ENCODE measurements around the gene VAT1L.

VAT1L gene

DNA sequence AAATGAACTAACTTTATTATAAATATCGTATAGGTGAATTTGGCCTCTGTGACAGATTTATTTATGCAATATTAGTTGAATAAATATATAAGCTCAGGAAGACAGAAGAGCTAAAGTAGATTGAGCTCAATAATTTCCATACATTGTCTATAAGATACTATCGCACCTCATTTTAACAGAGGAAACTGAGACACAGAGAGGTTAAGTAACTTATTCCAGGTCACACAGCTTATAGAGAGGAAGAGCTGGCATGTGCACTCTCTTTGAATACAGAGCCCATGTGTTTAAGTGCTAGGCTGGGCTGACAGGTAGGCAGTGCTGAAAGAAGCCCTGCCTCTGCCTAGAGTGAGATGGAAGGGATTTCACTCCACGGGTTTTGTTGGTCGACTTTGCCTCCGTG is 48.4 kb downstream of the VAT1L start:
- no peak for DNase-seq

- DNase-seq = no peak
Measured at GRCh38 chr16:77838597-77839255, 50.4 kb downstream of the VAT1L start.

DNA sequence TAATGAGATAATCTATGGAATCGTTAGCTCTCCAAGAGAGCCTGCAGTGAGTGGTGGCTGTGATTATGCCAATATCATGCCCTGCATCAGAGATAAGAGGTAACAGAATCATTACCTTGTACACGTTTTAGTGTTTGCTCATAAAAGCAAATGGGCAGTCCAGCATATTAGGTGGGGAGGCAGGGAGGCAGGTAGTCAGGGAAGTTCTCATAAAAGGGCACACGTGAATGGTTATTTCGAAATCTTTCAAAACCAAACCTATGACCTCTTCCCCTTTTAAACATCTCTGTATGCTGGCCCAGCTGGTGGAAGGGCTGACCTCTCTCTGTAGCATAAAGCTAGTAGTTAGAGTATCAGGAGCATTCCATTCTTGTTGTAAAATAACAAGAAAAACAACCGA is 51.7 kb downstream of the VAT1L start:
- no peak for DNase-seq

DNA sequence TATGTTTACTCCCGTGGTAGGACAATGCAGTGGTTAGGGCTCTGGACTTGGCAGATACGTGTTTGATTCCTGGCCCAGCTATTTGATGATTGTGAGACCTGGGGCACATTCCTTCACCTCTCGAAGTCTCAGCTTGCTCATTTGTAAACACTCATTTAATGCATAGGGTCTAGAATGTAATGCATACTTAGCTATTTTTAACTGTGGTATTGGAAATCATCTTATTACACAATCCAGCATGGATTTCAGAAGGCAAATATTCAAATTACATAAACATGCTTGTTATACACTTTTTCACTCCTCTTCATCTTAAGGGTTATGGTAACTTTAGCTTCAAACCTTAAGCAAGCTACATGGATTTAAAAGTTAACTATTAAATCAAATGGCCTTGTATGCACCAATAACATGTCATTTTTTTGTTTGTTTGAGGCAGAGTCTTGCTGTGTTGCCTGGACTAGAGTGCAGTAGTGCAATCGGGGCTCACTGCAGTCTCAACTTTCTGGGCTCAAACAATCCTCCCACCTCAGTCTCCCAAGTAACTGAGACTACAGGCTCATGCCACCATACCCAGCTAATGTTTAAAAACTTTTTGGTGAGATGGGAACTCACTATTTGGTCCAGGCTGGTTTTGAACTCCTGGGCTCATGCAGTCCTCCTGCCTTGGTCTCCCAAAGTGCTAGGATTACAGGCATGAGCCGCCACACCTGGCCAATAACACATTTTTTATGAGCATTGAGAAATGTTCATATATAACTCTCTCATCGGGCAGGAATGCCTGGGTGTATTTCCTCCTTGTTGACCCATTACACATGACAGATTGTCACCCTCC is 52.5 kb downstream of the VAT1L start:
- no peak for DNase-seq

- DNase-seq = no peak
Measured at GRCh38 chr16:77841502-77841763, 53.1 kb downstream of the VAT1L start.

DNA sequence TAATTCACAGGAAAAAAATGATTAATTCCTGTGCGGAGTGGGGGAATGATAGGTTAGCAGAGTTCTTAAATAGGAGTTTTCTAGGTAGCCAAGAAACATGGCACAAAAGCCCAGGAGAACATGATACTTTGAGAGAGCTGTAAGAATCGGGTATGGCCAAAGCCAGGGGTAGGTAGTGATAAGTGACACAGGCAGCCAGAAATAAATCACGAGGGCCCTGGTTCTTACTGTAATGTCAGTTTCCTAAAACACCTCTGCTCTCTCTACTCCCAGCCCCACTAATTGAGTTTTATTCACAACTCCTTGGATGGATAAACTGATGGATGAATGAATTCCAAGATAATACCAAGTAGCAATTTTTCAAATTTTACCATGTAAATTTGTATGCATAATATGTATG is 54.1 kb downstream of the VAT1L start:
- DNase-seq = no peak

- DNase-seq = no peak
Measured at GRCh38 chr16:77843405-77843804, 55.0 kb downstream of the VAT1L start.

DNA sequence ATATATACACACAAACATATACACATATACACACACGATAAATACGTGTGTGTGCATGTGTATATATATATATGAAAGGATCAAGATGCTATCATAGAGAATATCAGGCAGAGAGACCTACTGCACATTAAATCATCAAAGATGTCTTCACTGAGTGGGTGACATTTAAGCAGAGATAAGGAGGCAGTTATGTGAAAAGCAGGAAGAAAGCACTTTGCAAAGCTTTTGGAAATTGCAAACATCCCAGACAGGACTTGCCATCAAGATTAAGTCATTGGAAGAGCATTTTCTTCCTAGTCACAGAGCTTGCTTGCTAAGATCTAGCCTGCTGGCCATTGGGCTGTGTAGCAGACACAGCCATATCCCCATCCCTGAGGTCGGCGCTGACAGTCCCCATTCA is 56.4 kb downstream of the VAT1L start:
- DNase-seq = no peak

DNA sequence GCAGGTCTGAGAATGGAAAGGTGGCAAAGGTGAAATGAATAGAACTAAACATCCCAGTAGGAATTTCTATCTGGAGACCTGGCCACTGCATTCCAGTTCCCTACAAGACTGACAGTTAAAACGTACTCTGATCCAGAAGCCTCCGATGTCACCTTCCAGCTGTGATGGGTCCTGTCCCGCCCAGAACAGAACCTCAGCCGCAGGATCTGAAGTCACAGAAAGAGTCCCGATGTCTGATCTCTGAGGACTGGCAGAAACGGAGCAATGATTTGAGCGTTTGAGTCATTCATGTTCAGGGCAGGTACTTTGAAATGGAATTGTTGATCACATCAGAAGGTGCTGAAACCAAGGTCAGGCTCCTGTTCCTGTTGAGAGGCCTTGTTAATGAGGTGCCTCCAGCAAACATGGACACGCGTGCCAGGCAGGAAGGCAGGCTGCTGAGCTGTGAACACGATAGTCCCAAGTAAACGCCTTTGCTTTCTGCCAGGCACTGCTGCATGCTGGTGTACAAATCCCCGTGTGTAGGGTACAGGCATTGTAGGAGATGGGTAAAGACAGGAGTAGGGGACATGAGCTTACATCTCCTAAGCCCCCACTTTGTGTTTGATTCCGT is 61.4 kb downstream of the VAT1L start:
- no peak for DNase-seq

DNA sequence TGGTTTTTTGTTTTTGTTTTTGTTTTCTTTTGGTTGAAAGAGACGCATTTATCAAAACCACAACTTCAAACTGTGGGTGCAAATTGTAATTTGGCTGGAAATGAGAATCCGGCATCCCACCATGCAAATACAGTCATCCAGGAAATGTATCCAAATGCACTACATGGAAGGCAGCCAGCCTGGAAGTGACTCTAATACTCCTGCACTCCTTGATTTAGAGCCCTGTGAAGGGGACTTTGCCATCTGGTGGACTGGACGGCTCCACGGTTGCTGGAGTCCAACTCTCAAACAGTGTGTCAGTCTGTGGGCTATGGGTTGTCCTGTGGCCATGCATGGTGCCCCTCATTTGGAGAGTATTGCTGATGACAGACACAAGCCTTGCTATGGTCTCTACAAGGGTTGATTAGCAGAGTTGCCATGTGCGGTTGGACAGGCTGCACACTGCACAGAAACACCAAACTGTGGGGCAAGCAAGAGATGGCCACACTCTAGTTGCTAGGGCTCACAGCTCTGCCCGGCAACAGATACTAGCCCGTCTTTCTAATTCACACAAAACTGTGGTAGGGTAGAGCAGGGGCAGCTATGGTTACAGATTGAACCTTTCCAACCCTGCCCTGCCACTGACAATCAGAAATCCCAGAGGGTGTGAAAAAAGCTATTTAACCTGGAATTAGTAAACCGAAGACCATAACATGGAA is 62.4 kb downstream of the VAT1L start:
- DNase-seq = no peak

DNA sequence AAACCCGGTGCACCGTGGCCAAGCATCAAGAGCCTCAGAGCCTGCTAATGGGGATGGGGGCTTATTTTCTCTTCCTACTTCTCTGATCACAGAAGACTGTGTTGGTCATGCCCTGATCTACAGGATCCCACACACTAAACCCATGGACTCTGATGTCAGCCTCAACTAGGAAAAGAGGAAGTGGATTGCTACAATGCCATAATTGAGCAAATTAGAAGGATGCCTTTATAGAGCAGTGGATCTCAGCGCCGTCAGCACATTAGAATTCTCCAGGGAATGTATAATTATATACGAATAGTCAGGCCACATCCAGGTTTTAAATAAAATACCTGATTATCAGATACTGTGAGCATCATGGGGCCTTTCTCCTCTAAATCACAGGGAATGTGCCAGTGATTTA is 64.8 kb downstream of the VAT1L start:
- no peak for DNase-seq

- no peak for DNase-seq
Measured at GRCh38 chr16:77856438-77857160, 68.2 kb downstream of the VAT1L start.

DNA sequence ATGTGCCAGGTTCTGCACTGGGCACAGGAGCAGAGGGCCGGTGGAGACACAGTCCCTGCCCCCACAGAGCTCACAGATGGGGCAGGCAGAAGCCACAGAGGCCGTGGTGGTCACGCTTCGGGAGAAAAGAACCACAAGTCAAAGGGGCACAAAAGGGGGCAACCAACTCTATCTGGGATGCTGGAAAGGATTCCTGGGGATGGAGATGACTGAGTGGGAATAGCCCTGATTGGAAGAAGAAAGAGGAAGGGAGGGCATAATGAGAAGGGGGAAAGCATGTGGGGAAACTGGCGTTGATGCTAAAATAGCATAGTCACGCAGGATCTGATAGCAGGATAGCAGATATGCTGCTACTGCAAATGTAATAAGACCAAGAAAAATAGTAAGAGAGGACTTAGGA is 69.7 kb downstream of the VAT1L start:
- no peak for DNase-seq

DNA sequence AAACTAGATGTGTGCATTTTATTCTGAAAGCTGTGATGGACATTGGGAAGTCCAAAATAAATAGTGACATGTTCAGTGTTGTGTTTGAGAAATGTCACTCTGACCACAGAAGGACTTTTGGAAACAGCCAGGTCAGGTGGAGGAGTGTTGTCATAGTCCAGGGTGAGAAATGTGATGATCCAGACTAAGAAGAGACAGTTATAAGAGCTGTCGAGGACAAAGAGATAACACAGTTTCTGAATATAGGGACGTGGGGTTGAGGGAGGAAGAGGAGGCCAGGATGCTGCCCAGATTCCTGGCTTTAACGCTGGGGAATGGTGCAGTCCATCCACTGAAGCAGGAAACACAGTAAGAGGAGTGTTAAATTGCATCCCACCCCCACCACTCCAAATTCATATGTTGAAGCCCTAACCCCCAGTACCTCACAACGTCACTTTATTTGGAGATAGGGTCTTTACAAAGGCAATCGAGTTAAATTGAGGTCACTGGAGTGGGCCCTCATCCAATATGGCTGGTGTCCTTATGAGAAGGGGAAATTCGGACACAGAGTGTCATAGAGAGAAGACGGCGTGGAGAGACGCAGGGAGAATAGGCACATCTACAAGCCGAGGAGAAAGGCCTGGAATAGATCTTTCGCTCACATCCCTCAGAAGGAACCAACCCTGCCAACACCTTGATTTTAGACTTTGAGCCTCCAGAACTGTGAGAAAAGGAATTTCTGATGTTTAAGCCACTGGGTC is 71.3 kb downstream of the VAT1L start:
- no peak for DNase-seq

DNA sequence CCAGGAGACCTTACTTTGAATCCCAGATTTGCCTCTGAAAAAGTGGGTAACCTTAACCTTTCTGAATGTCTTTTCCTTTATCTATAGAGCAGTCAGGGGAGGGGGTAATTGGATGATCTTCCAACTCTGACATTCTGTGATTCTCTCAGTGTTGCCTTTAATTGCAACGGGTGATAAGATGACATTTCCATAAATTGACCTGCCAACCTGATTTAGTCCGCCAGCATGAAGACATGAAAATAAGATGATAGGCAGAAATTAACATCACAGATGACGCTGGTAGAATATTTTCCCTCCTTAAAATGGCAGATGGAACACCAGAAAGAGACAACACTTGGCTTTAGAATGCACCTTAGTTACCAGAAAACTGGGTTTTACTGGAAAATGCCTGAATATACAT is 72.6 kb downstream of the VAT1L start:
- no peak for DNase-seq

DNA sequence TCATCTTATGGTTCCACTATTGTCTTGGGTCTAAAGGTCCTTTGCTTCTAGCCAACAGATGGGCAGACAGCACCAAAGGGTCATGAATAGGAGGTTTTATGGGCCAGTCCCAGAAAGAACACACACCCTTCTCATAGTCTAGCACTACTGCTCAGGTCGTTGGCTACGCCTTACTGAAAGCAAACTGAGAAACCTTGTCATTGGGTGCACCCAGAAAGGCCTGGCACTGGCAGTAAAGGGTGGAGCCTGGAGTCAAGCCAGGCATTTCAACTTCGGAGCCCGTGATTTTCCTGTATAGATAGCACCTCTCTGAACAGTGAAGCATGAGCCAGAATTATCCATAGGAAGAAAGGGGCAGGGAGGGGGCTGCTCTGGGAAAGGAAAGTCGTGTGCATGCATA is 74.9 kb downstream of the VAT1L start:
- DNase-seq = no peak

GRCh38 chr16:77866752-77867151 is 78.4 kb downstream of the VAT1L start:
- no peak for DNase-seq

DNA sequence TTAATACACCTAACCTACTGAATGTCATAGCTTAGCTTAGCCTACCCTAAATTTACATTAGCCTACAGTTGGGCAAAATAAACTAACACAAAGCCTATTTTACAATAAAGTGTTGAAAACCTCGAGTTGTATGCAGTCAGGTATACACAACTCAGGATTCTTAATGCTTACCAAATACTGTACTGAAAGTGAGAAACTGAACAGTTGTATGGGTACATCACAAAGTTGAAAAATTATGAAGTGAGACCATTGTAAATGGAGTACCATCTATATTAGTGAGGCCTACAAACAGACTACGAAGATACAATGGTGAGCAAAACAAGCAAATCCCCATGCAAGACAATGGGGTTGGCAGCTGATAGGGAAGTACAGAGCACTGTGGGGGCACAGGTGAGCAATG is 79.7 kb downstream of the VAT1L start:
- no peak for DNase-seq

- no peak for DNase-seq
Measured at GRCh38 chr16:77868478-77868877, 80.1 kb downstream of the VAT1L start.

- DNase-seq = peak; percentile 51
Measured at GRCh38 chr16:77869997-77870813, 81.8 kb downstream of the VAT1L start.

GRCh38 chr16:77871932-77872331 is 83.6 kb downstream of the VAT1L start:
- DNase-seq = no peak

DNA sequence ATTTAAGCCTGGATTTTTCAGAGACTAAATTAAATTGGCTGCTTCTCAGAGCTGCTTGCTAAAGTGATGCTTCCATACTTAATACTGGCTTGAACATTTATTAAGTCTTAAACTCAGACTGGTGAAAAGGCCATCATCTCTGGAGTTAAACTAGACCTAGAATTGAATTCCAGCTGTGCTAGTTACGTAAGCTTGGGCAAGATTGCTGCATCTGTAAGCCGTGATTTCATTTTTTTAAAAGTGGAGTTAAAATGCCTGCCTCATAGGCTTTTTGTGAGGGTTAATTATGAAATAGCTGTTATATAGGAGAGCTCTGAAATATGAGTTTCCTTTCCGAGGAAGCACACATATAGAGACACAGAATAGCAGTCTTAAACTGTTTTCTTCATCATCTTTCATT is 84.7 kb downstream of the VAT1L start:
- DNase-seq = no peak
